ENCODE results near the gene DPYSL4. TPM values are rescaled to one million over a fixed set of nuclear protein-coding genes. Genes with fewer than 3 reads are reported as not detected.

DPYSL4 gene
- total RNA-seq, 1 experiment from 2014 or later, result 0.21 TPM

GRCh38 chr10:132182591-132182990 lies 4.2 kb upstream of the DPYSL4 start:
- H3K9me3 Mint-ChIP-seq (ENCODE audit: unreplicated experiment), result no peaks in the 10 kb centered on the region
- ChIA-PET CTCF (interaction anchor here (1.1 kb wide), 1 partner anchor 40 kb away, joined by 3 read pairs; no protein-coding TSS in a partner anchor), POLR2A (no interaction called here)
- TF ChIP-seq CTCF (IDR thresholded peaks at IDR 0.05; ENCODE audit: unreplicated experiment), result no peak
- no peak overlapping the region for H3K27ac Mint-ChIP-seq (ENCODE audit: low read depth, unreplicated experiment)
- intact Hi-C loops (cut with micrococcal nuclease), result no loop called here
- BruUV-seq (replicated peaks), result no TSS peak
- H3K36me3 Mint-ChIP-seq (ENCODE audit: insufficient read depth, unreplicated experiment), result no peaks in the 10 kb centered on the region
- H3K27me3 Mint-ChIP-seq (ENCODE audit: insufficient read depth, unreplicated experiment), result peaks cover 23% of the 10 kb centered on the region
- DNase-seq (ENCODE audit: unreplicated experiment), result no peak
- no peaks in the 10 kb centered on the region for H3K4me1 Mint-ChIP-seq (ENCODE audit: insufficient read depth, unreplicated experiment)
- H3K4me3 Mint-ChIP-seq (ENCODE audit: unreplicated experiment), result no peak overlapping the region

- no peaks in the 10 kb centered on the region for H3K36me3 Mint-ChIP-seq (ENCODE audit: insufficient read depth, unreplicated experiment)
- H3K27ac Mint-ChIP-seq (ENCODE audit: low read depth, unreplicated experiment), result no peak overlapping the region
- no peak for TF ChIP-seq CTCF (IDR thresholded peaks at IDR 0.05; ENCODE audit: unreplicated experiment)
- peak; percentile 65 for DNase-seq (ENCODE audit: unreplicated experiment)
- H3K4me1 Mint-ChIP-seq (ENCODE audit: insufficient read depth, unreplicated experiment), result no peaks in the 10 kb centered on the region
- intact Hi-C loops (cut with micrococcal nuclease), result no loop called here
- H3K27me3 Mint-ChIP-seq (ENCODE audit: insufficient read depth, unreplicated experiment), result peaks cover 22% of the 10 kb centered on the region
- CTCF ChIA-PET, result interaction anchor here (1.1 kb wide), 1 partner anchor 40 kb away, joined by 3 read pairs; no protein-coding TSS in a partner anchor
- POLR2A ChIA-PET, result no interaction called here
- H3K9me3 Mint-ChIP-seq (ENCODE audit: unreplicated experiment), result no peaks in the 10 kb centered on the region
- no TSS peak for BruUV-seq (replicated peaks)
- H3K4me3 Mint-ChIP-seq (ENCODE audit: unreplicated experiment), result no peak overlapping the region
Observed at GRCh38 chr10:132183046-132183445, 3.7 kb upstream of the DPYSL4 start.

- Mint-ChIP-seq H3K27me3 (ENCODE audit: insufficient read depth, unreplicated experiment) (peaks cover 29% of the 10 kb centered on the region), H3K36me3 (ENCODE audit: insufficient read depth, unreplicated experiment) (no peaks in the 10 kb centered on the region), H3K27ac (ENCODE audit: low read depth, unreplicated experiment) (no peak overlapping the region), H3K9me3 (ENCODE audit: unreplicated experiment) (no peaks in the 10 kb centered on the region), H3K4me3 (ENCODE audit: unreplicated experiment) (no peak overlapping the region), H3K4me1 (ENCODE audit: insufficient read depth, unreplicated experiment) (no peaks in the 10 kb centered on the region)
- no peak for TF ChIP-seq CTCF (IDR thresholded peaks at IDR 0.05; ENCODE audit: unreplicated experiment)
- ChIA-PET POLR2A (no interaction called here), CTCF (no interaction called here)
- BruUV-seq (replicated peaks), result no TSS peak
- intact Hi-C loops (cut with micrococcal nuclease), result no loop called here
- no peak for DNase-seq (ENCODE audit: unreplicated experiment)
Observed at GRCh38 chr10:132184816-132185593, 1.7 kb upstream of the DPYSL4 start.

- ChIA-PET CTCF (no interaction called here), POLR2A (no interaction called here)
- no peaks in the 10 kb centered on the region for H3K9me3 Mint-ChIP-seq (ENCODE audit: unreplicated experiment)
- no TSS peak for BruUV-seq (replicated peaks)
- H3K36me3 Mint-ChIP-seq (ENCODE audit: insufficient read depth, unreplicated experiment), result no peaks in the 10 kb centered on the region
- H3K27ac Mint-ChIP-seq (ENCODE audit: low read depth, unreplicated experiment), result no peak overlapping the region
- intact Hi-C loops (cut with micrococcal nuclease), result no loop called here
- H3K27me3 Mint-ChIP-seq (ENCODE audit: insufficient read depth, unreplicated experiment), result peaks cover 29% of the 10 kb centered on the region
- H3K4me1 Mint-ChIP-seq (ENCODE audit: insufficient read depth, unreplicated experiment), result no peaks in the 10 kb centered on the region
- no peak for TF ChIP-seq CTCF (IDR thresholded peaks at IDR 0.05; ENCODE audit: unreplicated experiment)
- DNase-seq (ENCODE audit: unreplicated experiment), result no peak
- H3K4me3 Mint-ChIP-seq (ENCODE audit: unreplicated experiment), result no peak overlapping the region
Observed at GRCh38 chr10:132185601-132186487, 904 bp upstream of the DPYSL4 start.

Data from MCF 10A (cell line).